GM19468 (cell line): ENCODE results near the gene CNTN5.

Source experiments
- ATAC-seq: cut with Tn5 transposase; IDR thresholded peaks from one replicate; pipeline ENCODE4 v1.9.1; 2021; ENCODE audit warnings: mild to moderate bottlenecking, moderate library complexity, moderate number of reproducible peaks; ENCODE audit not compliant: unreplicated experiment; ENCODE audit errors: extremely low read depth

The CNTN5 gene

DNA sequence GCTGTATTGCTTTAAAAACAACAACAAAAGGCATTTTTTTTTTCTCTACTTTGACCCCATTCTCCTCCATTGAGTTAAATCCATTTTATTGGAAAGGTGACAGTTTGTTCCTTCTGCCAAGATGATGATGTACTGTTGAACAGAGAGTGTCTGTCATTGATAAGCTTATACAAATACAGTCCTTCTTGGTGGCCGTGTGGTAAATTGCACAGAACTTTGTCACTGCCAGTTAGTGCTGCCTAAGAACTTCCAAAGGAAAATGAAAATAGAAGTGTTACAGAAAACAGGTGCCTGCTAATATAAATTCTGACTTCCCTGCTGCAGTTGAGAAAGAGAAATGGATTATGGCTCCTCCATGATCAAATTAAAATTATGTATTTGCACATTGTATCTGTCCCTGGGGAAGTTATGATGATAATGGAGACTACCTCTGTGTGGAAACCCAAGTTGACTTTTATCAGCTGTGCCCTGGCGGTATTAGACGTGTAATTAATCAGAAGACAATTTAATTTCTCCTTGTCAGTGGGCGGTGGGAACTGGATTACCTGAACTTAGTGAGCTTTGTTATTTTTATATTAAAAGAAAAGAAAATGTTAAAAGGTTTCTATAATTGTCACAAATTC is 546.7 kb downstream of the CNTN5 start:
- ATAC-seq = no peak

DNA sequence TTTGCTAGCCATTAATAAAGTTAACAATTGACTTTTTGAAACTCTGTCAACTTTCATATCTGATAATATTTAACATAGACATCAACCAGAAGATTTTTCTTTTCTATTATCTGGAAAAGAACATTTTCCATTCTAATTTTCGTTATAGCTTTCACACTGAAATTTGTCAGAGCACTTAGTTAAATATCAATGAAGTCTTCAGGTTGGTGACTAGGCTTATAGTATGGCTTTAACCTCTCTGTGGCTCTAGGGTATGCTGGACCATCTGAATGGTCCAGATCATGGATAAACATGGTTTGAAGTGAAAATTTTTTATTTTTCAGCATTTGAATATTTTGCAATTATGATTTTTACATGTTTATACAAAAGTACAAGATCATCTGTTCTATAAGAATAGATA is 548.1 kb downstream of the CNTN5 start:
- no peak for ATAC-seq

DNA sequence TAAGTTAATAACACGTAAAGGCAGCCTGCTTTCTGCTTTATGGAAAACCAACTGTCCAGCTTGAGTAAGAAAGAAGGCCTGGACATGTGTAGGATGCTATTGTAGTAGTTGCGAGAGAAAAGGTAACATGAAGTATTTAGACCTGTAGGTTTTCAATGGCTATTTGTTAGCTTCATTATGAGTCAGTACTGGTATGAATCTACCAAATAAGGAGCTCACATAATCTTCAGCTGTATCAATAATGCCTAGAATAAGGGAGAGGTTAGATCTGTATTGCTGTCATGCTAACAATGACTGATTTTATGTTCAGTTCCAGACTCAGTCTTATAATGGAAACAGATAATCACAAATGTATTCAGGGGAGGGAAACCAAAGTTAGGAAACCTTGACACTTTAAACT is 550.3 kb downstream of the CNTN5 start:
- peak; percentile 74 for ATAC-seq

DNA sequence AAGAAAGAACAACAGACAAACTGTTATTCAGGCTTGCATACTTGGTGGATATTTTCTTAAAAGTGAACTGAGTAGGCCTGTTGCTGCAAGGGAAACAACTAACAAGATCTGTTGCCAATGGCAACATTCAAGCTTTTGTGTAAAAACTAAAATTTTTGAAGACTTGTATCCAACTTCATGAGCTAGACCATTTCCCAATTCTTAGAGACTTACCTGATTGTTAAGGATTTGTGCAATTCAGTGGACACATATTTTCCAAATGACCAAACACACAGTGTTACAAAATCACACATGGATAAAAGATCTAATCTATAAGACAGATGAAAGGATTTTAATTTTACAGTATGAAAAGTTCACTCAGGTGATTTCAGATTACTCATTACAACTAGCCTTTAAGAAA is 564.1 kb downstream of the CNTN5 start:
- ATAC-seq = no peak

DNA sequence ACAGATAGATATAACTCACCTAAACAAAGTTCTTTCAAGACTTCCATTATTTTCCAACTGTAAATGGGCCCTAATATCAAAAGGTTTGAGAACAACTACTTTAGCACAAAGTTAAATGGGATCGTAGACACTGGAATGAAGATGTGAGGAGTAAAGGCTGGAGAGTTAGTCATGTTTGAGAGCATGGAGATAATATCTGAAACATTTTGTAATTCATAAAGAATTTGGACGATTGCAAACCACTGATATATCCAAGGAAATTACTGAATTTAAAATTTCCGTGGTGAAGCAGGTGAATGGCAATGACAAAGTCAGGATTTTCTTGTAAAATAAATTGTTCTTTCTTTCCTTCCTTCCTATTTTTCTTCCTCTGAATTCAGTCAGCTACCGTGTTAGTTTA is 564.9 kb downstream of the CNTN5 start:
- no peak for ATAC-seq

DNA sequence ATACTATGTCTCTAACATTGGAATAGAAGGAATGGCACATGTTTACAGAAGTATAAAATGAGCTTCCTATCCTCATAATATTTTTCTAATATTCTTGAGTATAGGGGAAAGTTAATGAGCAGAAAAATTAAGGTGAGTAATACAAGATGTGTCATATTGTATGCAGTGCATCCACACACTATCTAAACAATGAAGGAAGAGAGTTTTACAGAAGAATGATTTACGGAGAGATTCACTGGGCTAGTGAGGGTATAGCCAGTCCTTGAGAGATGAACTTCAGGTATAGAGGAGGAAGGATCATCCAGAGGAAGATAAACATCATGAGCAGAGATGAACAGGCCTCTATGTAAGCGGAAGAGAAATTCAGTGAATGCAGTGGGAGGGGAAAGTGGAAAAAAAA is 569.0 kb downstream of the CNTN5 start:
- no peak for ATAC-seq

DNA sequence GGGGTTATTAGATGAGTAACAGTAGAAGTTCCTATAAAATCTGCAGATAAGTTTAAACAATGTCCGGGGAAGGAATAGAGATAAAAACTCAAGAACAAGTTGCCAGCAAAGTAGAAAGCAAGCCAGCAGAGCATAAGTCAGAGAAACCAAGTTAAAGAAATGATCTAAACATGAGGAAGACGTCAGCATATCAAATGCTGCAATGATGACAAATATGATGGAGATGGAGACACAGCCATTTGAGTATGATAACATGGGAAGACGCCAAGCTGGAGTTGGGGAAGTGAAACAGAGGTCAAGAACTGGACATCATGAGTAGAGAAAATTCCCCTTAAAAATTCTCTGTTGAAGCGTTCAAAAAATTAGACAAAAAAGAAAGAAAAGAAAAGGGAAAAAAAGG is 571.5 kb downstream of the CNTN5 start:
- ATAC-seq = no peak

DNA sequence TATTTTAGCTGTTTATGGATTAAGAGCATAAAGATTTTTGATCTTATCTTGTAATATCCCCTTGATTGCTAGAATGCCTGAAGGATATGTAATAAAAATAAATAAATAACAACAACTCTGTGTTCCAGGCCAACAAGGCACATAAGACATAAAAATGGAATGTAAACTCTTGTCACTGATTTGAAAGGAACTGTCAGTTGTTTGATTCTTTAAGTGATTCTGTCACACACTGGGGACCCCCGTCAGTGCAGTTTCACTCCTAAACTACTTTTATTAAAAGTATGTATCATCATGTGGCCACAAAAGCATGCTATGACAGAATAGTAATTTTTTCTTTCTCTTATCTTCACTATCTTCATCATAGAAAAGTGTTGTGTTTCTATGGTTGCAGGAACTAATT is 572.4 kb downstream of the CNTN5 start:
- ATAC-seq = no peak

DNA sequence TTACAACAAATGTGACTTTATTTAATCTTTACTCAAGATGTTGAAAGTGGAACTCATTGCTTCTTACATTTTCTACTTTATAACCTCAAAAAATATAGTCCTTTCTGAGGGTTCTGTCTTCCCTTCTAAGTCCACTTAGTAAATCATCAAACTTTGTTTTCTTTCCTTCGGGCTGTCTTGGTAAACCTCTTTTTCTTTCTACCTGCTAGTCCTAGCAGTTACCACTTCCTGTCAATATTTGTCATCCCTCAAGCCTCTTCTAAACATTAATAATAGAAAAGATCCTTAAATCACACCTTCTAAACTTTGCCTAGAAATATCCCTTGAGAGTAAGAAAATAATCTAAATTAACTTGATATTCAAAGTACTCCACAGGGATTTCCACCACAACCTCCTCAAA is 580.4 kb downstream of the CNTN5 start:
- ATAC-seq = no peak

DNA sequence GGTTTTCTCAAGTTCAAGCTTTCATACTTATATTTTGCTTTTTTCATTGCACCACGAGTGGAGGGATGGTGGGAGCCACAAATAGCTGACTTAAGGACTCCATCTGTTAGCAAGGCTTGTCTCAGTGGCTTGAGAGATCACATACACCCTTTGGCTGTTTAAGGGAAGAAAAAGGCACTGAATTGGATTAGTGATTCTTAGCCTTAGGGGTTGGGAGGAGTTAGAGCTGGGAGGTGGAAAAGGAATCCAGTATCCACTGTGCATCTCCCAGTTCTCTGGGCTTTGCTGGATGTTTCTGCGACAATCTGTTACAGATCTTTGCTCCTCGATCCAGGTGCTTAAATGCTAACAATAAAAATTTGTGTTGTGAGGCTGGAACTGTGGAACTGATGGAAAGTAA is 593.6 kb downstream of the CNTN5 start:
- no peak for ATAC-seq

DNA sequence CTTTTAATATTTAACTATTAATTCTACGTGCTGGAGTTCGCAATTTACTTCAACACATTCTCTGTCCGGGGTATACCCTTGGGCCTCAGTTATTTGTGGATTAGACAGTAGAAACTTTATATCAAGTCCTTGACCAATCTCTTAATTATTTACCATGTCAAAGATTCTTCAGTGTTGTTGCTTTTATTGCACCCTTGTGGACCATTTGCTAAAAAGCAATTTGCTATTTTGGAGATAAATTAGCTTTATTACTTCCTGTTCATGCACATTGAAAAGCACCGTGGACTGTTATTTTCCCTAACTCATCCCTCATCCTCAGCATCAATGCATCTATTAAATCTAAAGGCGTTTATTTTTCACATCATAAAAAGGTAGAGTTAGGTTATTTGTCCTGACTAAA is 609.9 kb downstream of the CNTN5 start:
- ATAC-seq = no peak

DNA sequence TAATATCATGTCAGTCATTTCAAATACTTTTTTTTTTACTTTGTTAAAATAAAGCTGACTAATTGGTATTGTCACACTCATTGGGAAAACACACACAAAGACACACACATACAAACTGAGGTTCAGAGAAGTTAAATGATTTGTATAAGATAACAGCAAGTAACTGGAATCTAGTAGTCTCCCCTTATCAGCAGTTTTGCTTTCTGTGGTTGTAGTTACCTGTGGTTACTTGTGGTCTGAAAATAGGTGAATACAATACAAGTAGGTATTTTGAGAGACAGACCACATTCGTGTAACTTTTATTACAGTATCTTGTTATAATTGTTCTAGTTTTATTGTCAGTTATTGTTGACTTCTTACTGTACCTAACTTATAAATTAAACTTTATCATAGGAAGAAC is 610.9 kb downstream of the CNTN5 start:
- ATAC-seq = no peak

DNA sequence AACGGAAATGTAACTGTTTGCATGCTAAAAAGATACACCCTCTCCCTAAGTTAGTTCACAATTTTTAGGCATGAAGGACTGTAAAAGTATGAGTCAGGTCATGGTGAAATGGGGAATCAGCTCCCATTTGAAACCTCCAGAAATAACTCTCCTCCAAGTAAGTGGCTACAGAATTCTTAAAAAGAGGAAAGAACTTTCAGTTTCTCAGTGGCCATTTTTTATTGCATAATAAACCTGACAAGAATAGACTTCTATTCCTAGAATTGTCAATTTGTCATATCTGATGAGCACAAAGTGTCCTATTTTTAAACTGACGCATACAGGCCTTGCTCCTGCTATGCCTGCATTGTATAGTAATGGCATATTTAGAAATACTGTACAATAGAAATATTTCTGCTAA is 612.2 kb downstream of the CNTN5 start:
- ATAC-seq = no peak

DNA sequence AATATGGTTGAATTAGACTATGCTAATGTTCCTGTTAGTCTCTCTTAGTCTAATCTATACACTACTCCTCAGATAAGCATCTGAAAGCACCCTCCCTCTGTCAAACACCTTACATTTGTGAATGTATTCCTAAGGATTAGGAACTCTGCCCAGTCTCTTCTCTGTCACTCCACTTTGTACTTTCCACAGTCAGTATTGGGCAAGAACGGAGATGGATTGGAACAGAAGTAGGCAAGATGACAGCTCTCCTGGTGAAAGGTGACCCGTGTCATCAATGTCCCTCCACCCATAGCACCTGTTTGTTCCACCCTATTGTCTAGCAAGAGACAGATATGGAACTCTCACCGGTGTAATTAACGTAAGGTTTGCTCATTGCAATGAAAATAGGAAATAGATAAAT is 613.8 kb downstream of the CNTN5 start:
- ATAC-seq = no peak

DNA sequence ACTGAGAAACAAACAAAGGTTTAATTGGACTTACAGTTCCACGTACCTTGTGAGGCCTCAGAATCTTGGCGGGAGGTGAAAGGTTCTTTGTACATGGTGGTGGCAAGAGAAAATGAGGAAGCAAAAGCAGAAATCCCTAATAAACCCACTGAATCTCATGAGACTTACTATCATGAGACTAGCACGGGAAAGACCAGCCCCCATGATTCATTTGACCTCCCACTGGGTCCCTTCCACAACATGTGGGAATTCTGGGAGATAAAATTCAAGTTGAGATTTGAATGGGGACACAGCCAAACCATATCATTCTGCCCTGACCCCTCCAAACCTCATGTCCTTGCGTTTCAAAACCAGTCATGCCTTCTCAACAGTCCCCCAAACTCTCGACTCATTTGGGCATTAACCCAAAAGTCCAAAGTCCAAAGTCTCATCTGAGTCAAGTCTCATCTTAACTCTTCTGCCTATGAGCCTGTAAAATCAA is 617.4 kb downstream of the CNTN5 start:
- no peak for ATAC-seq

DNA sequence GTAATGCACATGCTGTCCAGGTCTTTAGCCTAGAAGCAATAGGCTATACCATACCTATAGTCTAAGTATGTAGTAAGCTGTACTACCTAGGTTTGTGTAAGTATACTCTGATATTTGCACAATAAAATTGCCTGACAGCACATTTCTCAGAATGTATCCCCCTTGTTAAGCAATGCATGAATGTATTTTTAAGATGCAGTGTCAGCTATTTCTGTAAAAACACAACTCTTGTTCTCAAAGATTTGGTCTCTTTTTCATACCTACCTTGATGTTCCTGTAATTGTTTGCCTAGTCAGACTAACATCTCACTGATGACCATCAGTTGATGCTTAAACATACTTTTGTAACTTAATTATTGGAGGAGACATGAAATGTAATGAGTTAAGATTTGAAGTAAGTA is 619.9 kb downstream of the CNTN5 start:
- no peak for ATAC-seq

DNA sequence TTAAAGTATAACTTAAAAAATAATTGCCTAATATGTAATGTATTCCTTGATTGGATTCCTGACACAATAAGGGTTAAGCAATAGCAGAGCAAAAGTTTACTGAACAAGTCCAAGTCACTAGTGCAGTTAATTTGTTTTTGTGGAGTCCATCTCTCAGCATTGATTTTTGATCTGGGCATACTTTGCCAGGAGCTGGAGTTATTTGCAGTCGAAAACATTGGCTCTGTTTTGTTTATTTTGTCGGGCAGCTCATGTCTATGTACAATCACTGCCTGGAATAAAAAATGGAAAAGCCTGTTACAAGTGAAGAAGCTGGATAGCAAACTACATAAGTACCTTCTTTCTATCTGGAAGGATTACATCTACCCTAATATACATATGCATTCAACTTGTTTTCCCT is 625.2 kb downstream of the CNTN5 start:
- no peak for ATAC-seq

DNA sequence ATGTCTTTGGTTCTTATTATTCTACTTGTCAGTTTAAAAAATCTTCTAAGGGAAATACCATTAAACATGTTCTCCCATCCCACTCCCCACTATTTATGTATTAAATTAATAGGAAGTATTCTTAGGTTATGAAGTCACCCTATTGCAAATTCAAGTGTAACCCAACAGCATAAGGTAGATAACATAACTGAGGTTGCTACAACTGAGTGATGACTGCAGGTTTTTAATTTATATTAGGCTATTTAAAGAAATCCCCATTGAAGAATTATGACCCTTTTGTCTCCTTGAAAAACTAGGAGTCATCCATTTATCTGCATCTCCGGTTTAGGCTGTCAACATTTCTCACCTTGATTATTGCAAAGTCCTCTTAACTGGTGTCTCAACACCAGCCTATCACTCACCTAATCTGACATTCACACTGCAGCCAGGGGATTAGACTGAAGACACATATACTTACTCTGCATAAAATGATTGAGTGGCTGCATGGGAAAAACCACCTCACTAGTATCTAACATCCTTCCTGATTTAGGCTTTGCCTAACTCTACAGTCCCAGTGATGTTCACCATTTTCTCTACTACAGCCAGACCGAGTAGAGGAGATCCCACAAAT is 649.4 kb downstream of the CNTN5 start:
- ATAC-seq = no peak

DNA sequence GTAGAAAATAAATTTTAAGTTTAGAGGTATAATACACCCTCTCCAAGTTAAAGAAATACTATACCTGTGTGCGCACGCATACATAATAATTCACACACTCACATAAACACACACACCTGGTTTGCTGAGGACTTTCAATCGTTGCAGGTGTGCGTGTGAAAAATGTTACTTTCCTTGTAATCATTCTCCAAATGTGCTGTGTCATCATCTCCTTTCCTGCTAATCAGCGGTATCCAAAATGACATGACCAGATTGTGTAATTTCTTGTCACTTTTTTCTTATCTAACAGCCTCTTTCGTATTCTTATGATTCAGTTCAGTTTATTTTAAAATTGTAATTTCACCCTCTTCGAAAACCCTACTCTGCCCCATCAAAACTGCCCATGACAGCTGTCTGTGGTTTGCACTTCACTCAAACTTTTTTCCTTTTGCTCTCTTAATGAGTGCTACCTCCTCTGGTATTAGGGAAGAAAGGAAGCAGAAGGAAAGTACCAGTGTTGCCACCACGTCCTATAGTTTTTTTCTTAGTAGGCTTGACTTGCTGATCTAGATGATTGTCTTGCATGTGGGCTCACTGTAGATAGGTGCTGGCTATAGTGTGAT is 651.2 kb downstream of the CNTN5 start:
- no peak for ATAC-seq

DNA sequence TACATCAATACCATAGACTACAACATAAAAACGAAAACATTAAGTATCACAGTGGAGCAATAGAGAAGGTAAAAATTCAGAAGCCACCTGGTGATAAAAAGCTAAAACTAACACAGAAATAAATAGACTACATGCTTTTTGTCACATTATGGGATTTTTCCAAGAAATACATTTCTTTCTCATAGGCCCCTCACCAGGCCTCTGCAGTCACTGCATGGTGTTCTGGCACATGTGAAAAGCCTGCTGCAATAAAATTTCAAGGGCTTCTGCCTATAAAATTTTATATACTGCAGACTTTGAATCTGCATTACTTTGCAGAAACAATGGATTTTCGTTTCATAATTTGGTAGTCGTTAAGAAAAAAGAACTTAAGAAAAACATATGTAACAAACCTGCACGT is 655.5 kb downstream of the CNTN5 start:
- ATAC-seq = no peak

DNA sequence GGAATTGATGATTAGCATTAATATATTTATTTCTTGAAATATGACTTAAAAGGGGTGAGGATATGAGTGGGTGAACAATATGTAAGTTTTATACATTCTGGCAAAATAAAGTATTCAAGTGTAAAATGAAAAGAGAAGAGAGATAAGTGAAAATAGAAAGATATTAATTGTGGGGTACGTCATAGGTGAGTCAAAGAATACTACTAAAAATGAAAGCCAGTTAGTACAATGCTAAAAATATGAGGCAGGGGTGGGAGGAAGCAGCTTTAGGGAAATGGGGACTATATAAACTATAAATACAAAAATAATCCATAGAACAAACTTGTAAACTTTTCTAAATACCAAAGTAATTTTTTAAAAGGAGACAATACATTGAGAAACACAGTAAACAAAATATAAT is 661.4 kb downstream of the CNTN5 start:
- ATAC-seq = no peak

DNA sequence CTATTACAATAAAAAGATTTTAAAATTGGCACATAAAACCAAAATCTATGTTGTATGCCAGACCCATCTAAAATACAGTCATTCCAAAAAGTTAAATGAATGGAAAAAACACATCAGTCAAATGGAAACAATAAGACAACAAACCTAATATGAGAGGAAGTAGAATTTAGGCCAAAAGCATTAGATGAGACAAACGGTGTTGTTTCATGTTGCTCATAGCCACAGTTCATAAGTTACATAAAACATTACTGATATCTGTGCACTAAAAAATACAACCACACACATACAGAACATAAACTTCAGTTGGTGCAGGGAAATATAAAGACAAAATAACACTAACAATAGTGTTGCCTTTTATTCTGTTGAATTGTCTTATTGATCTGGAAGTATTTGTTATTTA is 661.9 kb downstream of the CNTN5 start:
- no peak for ATAC-seq
